ENCODE results near the gene ADPRH.

ADPRH gene

DNA sequence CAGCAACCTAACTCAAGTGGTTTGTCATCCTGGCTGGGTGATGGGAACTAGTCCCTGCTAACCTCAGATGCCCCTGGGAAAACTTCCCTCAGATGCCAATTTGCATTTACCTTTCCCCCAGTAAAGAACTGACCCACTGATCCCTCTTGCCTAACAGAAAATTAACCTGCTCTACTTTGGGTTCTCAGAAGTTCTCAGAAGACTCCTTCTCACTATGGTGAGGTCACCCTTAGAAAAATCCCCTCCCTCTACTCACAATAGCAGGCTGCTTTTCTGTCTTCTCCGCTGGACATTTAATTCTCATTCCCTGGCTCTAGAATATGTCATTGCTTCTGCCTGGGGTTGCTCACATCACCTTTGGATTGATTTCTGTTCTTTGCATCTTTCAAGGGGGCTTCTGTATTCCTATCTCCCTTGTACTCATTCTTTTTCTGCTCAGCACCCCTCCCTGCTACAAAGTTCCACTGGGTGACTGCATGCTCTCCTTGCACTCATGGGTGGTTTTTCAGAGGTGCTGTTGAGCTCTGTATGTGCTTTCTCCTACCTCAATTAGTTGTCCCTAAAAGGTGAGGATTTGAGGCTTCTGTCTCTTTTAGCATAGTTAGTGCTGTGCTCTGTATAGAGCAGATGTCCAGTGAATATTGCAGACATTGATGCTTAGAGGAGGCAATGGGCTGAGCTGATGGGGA lies 19.3 kb downstream of the ADPRH start:
- DNase-seq = no peak

DNA sequence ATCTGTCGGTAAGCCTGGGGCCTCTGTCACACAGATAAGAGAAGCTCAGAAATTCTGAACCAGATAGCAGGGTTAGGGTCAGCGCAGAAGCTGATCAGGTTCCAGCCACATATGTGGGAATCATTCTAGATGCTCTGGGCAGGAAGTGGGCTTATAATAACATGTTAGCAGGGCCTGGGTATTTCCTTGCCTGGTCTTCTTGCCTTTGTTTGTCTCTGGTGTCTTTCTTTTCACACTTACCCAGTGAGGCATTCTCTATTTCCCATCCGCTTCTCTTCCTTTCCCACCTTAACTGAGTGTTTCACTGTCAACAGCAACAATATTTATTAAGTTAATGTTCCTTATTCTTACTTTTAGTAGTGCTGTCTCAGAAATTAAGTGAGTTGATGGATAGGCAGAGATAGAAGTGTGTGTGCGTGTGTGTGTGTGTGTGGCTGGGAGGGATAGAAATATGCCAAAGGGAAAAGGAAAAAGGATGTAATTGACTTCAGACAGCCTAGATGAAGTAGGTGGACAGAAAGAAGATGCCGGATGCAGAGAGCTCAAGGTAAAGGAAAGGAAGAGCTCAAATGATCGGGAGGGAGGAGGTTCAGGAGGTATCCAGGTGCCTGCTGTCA lies 20.4 kb downstream of the ADPRH start:
- no peak for DNase-seq

DNA sequence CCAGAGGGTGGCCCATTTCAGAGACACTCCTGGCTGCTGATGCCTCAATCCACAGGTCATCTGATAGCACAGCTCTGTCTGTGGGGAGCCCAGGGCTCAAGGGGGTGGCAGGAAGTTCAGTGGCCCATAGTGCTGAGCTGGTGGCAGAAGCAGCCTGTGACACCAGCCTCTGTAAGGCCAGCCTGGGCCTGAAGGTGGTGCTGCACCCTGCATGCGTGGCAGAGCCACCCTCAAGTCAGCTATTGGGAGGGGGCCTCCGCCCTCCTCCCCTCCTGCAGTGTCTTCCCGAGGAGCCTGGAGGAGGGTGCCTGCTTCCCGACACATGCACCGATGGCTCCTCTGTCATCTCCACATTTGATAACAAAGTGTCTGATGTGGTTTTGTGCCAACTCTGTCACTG lies 21.4 kb downstream of the ADPRH start:
- no peak for DNase-seq

DNA sequence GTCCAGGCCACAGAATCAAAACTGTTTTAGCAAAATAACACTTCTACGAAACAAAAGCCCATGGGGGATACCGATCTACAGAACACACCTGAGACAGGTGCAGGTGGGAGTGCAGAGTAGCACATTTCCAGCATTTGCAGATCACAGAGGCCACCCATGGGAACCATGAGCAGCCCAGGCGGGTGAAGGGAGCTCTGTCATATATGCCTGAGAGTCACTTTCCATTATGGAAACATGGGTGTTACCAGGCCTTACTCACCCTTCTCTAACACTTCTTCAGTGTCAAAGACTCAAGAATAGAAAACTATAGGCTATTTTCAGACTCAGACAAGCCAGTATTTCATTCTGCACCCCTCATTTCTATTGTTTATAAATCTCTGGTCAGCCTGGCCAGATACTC lies 21.9 kb downstream of the ADPRH start:
- DNase-seq = no peak

DNA sequence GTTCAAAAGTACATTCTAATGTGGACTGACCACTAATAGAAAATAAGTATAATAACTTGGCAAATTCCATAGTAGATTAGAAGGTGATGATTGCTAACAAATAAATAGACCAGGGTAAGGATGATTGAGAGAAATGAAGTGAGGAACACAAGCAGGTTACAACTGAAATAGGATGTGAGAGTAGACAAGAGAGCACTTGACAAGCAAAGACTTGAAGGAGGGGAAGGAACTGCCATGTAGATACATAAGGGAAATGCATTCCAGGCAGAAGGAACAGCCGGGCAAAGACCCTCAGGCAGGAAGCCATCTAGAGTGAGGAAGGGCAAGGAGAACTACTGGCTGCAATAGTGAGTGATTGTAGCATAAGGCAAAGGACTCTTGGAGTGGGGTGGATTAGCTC lies 23.4 kb downstream of the ADPRH start:
- no peak for DNase-seq

DNA sequence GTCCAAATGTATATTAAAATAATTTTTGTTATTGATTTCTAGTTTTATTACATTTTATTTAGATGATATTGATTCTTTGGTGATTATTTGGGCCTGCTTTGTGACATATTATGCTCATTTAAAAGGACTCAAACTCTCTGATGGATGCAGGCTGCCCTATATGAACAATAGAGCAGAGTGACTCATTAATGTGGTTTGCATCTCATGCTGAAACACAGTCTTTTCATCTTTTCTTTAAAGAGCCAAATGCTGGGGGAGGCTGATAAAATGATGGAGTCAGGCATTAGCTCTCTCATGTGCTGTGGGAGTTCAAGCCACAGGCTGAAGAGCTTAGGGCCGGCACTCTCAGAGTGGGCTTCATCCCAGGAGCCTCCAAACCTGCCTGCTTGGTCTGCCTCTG lies 25.6 kb downstream of the ADPRH start:
- peak; percentile 30 for DNase-seq

DNA sequence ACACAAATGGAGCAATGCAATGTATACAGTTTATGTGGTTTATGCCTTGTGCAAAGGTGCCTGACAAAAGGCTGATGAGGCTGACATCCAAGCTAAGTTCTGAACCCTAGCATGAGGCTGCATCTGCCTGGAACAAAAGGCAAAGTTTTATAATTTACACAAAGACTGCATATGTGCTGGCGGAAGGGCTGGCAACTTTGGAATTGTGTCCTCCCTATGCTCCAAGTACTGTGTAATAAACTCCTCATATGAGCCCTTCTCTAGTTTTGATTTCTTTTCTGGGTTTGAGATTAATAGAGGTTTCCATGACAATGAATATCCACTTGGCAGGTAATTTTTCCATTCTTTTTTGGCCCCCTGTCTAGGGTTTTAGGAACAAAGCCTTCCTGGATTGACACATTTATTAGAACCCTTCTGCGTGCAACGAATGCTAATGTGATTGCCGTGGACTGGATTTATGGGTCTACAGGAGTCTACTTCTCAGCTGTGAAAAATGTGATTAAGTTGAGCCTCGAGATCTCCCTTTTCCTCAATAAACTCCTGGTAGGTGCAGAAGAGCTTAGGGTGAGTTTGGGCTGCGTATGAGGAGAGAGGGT lies 29.2 kb downstream of the ADPRH start:
- DNase-seq = no peak

DNA sequence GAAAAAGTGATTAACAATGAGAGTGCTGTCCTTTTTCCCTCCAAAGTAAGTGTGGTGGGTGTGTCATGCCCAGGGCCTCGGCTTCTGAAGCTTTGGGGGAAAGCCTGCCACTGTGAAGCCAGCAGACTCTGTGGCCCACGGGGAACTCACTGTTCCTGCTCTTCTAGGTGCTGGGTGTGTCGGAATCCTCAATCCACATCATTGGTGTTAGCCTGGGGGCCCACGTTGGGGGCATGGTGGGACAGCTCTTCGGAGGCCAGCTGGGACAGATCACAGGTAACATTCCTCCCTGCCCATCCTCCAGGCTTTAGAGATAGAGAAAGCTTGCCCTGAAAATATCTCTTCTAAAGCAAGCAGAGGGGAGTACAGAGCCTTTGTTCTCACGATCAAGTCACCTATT lies 30.0 kb downstream of the ADPRH start:
- no peak for DNase-seq

DNA sequence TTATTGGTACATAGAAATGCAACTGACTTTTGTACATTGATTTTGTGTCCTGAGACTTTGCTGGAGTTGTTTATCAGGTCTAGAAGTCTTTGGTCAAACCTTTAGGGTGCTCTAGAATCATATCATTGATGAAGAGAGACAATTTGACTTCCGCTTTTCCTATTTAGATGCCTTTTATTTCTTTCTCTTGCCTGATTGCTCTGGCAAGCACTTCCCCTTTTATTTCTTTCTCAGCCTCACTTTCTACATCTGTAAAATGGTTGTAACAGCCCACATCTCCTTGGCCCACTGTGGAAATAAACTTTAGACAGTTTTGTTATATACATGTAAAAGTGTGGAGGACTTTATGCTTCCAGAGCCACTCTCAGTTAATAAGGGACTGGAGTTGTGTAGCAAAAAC lies 32.4 kb downstream of the ADPRH start:
- DNase-seq = no peak

DNA sequence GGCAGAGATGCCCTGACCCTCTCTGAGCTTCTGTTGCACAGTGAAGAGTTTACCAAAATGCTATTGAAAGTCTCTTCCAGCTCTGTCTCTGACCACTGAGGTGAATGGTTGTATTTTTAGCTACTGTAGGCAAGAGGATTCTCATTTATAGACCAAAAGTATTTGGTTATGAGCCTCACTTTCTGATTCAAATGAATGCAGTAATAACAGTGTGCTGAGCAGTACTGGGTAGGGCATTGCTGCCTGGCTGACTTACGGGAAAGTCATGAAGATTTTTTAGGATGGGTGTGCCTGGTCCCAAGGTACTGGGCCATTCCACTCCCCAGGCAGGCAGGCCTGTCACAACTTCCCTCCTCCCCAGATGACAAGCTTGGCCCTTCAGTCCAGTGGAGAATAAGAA lies 33.9 kb downstream of the ADPRH start:
- DNase-seq = no peak

DNA sequence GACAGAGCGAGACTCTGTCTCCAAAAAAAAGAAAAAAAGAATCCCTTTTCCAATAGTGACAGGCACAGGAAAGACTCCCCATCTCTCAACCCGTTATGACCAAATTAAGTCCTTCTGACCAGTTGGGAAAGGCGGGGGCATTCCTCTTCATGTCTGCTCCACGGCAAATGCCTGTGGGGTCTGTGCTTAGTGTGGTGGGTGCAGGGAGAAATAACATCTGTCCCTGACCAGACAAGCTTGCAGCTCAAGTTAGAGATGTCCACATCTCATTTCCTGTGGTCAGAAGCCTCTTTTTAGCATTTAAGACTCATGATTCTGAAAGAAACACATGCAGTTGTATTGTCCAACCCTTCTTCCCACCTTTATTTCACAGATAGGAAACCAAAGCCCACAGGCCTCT lies 34.6 kb downstream of the ADPRH start:
- DNase-seq = no peak

DNA sequence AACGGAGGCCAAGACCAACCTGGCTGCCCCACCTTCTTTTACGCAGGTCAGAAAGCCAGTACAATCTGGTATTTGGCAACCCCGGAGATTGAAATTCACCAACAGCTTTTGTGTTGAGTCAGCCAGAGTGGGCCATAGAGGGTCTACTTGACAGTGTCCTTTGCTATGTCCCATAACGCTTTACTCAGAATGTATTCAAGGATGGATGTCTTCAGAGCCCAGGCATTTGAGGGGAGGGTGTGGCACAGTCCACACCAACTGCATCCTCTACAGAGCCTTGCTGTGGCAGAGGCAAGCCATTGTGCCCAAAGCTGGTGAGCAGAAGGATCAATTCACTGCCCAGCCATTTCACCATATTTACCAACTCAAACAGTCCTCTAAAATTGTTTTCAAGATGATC lies 36.8 kb downstream of the ADPRH start:
- DNase-seq = no peak

DNA sequence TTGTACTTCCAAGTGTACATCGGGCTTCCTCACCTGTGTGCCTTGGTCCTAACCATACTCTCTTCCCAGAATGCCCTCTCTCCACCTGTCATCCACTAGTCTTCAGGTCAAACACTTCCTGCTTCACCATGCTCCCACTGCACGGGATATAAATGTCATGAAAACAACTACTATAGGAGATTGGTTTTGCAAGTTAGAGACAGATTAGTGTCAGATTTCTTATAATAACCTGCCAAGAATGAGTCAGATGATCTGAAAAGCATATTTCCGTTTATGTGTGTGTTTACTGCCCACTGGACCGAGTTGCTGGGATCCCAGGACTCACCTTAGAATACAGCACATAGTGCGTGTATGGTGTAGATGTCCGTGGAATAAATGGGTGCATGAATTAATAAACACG lies 39.8 kb downstream of the ADPRH start:
- DNase-seq = no peak

DNA sequence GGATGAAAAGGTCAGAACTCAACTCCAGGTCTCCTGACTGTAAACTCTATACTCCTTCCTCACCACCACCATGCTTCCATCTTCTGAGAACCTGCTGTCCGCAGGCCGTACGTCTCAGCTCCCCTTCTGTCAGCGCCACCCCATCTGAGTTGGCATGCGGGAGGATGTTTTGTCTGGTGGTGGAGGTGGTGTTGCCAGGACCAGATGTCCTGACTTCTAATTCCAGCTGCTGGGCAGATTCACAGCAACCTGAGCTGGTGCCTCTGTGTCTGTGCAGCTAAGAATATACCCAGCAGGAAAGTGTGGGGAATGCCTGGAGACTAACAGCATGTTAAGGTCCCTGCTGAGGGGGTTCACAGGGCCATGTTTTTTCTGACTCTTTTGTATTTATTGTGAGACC lies 41.6 kb downstream of the ADPRH start:
- DNase-seq = no peak

DNA sequence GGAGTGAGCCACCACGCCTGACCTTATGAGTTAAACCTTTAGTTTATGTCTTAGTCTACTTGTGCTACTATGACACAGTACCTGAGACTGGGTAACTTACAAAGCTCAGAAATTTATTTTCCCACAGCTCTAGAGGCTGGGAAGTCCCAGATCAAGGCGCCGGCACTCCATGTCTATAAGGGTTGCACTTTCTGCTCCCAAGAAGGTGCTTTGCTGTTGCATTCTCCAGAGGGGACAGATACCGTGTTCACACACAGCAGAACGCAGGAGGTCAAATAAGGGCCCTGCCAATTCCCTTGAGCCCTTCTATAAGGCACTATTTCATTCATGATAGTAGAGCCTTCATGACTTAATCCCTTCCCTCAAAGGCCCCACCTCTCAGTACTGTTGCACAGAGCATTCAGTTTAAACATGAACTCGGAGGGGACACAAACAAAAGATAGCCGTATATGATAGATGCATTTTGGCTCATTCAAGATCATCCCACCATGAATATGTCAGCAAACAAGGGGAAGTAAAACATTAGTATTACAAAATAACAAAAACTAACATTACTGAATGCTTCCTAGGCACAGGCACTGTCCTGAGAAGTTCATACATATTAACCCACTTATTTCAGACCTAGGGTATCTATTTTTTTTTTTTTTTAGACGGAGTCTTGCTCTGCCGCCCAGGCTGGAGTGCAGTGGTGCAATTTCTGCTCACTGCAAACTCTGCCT lies 44.9 kb downstream of the ADPRH start:
- no peak for DNase-seq

DNA sequence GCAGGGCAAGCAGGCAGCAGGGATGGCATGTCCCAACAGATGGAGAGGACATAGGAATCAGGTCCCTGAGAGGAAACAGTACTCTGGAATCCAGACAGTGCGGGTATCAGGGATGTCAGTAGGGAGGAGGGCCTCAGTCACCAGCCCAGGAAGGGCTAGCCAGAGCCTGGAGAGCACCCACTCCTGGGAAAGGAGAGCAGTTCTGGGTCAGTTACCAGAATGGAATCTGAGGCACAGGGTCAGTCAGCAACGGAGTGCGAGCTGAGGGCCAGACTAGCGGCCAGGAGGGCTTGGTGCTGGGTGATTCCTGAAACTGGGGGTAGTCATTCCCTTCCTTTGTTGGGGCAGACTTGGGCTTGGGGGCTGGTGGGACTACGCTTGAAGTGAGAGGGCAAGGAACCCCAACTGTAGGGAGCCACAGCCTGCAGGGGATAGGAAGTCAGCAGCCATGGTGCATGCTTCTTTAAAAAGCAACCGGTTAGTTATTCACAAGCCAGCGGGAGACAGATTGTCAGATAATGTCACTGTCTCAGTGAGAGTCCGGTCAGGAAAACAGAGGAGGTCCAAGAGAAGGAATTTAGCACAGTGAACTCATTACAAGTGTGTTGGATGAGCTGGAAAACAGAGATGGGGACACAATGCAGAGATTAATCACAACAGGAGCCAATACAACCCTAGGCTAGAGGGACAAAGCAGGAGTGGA lies 46.3 kb downstream of the ADPRH start:
- no peak for DNase-seq

DNA sequence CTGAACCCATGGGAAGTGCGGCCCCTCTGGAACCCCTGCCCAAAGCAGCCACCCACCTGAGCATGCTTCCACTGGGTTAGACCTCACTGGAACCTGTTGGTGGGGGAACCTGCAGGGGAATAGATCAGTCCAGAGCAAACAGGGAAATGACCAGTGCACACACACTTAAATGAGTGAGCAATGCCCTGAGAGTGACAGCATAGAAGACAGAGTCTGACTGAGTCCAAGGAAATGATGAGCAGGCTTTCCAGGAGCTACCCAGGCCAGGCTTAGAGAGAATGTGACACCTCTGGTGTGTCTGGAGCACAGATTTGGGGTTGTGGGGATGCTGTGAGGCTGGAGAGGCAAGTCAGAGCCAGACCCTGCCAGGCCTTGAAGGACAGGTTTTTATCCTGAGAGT lies 46.9 kb downstream of the ADPRH start:
- DNase-seq = no peak

DNA sequence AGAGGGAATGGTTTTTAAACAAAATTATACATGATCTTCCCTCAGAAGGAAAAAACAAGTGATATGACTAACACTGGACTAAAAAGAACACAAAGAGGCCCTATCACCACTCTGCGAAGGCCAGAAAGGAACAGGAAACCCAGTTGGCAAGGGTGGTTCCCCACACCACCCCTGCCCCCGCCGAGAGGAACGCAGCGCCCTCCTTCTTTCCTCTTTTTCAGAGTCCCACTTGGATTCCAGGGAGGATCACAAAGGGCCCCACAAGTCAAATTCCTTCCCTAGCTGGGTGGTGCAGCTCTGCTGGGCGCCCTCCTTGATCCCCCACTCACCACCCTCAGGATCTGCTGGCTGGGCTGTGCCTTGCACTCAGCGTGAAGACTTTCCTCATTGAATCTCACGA lies 48.2 kb downstream of the ADPRH start:
- no peak for DNase-seq

DNA sequence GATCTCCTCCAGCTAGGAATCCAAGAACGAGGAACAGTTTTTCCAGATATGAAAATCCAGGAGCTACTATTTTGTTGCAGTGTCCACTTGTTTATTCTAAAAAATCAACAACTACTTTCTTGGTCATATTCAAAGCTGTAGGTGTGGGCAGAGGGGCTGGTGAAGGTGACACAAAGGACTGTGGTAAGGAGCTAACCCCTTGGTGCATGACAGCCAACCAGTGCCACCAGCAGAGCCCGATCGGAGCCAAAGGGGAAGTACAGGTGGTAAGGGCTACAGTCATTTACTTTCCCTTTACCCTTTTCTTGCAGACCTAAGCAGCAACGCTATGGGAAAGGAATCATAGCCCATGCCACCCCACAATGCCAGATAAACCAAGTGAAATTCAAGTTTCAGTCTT lies 49.1 kb downstream of the ADPRH start:
- no peak for DNase-seq

DNA sequence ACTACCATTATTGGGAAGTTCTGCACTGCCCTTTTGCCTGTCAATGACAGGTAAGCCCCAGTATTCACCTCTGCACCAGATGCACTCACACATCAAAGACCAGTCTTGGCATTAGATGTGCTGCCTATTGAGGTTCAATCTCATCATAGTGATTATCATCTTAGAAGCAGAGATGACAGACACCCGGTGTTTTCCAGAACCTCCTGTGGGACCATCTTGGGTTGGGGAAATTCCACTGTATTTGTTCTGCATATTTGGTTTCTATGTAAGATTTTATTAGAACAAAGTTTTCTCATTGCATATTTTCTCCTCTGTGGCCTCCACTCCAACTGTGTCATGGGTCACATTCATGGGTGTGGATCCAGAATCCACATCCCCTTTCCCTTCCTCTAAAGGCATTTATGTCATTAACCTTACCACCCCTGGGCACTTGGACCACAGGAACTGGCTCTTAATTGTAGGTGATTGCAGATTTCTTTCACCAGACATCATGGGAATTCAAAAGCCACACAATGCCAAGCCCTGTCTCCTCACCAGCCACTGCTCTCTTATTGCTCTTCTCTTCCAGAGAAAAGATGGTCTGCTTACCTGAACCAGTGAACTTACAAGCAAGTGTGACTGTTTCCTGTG lies 49.6 kb downstream of the ADPRH start:
- DNase-seq = no peak

DNA sequence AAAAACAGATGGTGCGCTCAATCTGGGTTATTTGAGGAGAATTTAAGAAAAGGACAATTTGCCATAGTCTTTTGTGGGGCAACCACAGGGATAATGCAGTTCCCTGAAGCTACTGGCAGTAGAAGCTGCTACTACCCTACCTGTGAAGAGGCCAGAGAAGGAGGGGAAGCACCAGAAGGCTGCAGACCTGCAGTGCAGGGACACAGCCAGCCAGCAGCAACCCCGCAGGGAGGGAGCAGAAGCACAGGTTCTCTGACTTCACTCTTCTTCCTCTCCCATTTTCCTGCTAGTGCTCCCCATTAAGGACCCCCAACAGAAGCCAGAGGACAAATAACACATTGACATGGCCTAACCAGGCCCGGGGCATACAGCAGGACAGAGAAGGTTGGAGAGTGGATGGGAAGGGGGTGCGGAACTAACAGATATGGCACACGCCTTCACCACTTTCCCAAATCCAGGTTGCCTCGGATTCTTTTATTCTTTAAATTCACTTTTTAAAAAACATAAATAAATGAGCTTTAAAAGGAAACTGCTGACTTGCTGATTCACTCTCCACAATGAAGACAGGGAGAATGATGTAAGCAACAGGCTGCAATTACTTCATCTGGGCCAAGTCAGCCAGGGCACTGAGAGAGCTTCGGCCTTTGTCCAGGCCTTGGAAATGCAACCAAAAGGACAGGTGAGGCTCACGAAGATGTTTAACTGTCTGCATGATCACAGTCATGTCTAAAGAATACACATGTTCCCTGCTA lies 51.0 kb downstream of the ADPRH start:
- peak; percentile 78 for DNase-seq

DNA sequence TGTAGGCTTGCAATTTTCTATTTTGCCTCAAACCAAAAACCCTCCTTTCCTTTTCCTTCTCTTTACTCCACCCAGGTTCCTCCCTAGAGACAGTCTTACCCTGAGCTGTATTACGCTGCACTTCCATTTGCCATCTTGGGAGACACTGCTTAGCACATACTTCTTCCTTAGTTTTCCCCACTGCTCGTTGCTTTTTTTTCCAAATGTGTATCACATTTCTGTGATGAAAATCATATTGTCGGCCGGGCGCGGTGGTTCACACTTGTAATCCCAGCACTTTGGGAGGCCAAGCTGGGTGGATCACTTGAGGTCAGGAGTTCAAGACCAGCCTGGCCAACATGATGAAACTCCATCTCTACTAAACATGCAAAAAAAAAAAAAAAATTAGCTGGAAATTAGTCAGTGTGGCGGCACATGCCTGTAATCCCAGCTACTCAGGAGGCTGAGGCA lies 51.6 kb downstream of the ADPRH start:
- DNase-seq = no peak

Data from HCEC 1CT (cell line).